ENCODE results near the gene EIF5. TPM values are rescaled to one million over a fixed set of nuclear protein-coding genes. Genes with fewer than 3 reads are reported as not detected.
A peak's percentile ranks its signal among the peaks of the same experiment; 100 is the strongest.

The EIF5 gene
- 100 to 1,000 TPM; 118 to 237 (median 159) TPM for total RNA-seq

GRCh38 chr14:103333754-103334643, at the start of gene EIF5:
Gene EIF5, plus strand, starts transcription at chr14:103334237. Its CDS starts 1,624 bp downstream, at chr14:103335861.
- Histone ChIP-seq H3K36me3 (peaks cover 33 to 37% (median 36%) of the 10 kb centered on the region in 4 donors), H3K4me3 (peak within 1 kb of the TSS; percentile 72 to 100 (median 94)), H3K4me1 (peaks cover 31 to 44% (median 41%) of the 10 kb centered on the region in 4 donors), H3K27ac (replicated peaks in 1 of 4) (peak within 1 kb of the TSS; percentile 96 to 100 (median 100)), H3K27me3 (no peaks in the 10 kb centered on the region), H3K9me3 (no peaks in the 10 kb centered on the region)
- TF ChIP-seq POLR2A (IDR thresholded peaks at IDR 0.05; ENCODE audit: low read depth) (peak; percentile 92), CTCF (IDR thresholded peaks at IDR 0.05) (peak; percentile 22 to 44 (median 41)), POLR2AphosphoS5 (IDR thresholded peaks at IDR 0.05) (peak; percentile 97 to 99), EP300 (IDR thresholded peaks at IDR 0.05) (no peak)
- 2% methylated on average over 29 of the region's 103 CpGs for WGBS
- peak; percentile 100 for DNase-seq (ENCODE audit: extremely low spot score)
- intact Hi-C loops (cut with DNase I): no loop called here

GRCh38 chr14:103284574-103285467, 49.2 kb upstream of the EIF5 start:
- peaks cover 0 to 2% (median 0%) of the 10 kb centered on the region in 4 donors for H3K4me1 ChIP-seq
- no peaks in the 10 kb centered on the region for H3K9me3 ChIP-seq
- intact Hi-C loops (cut with DNase I): no loop called here
- WGBS: 74% methylated on average over 9 of the region's 9 CpGs
- no peak for DNase-seq (ENCODE audit: extremely low spot score)
- H3K4me3 ChIP-seq: no peak overlapping the region
- H3K36me3 ChIP-seq: no peaks in the 10 kb centered on the region
- TF ChIP-seq CTCF (IDR thresholded peaks at IDR 0.05) (no peak), POLR2A (IDR thresholded peaks at IDR 0.05; ENCODE audit: low read depth) (no peak), EP300 (IDR thresholded peaks at IDR 0.05) (no peak), POLR2AphosphoS5 (IDR thresholded peaks at IDR 0.05) (no peak)
- no peak overlapping the region for H3K27ac ChIP-seq (replicated peaks in 1 of 4)
- H3K27me3 ChIP-seq: peaks cover 0 to 62% (median 0%) of the 10 kb centered on the region in 4 donors

- Histone ChIP-seq H3K4me3 (no peak overlapping the region), H3K27me3 (peaks cover 0 to 60% (median 0%) of the 10 kb centered on the region in 4 donors), H3K36me3 (no peaks in the 10 kb centered on the region), H3K27ac (replicated peaks in 1 of 4) (no peak overlapping the region), H3K4me1 (no peaks in the 10 kb centered on the region), H3K9me3 (no peaks in the 10 kb centered on the region)
- no peak for TF ChIP-seq POLR2AphosphoS5 (IDR thresholded peaks at IDR 0.05)
- no peak for TF ChIP-seq POLR2A (IDR thresholded peaks at IDR 0.05; ENCODE audit: low read depth)
- TF ChIP-seq EP300 (IDR thresholded peaks at IDR 0.05): no peak
- no peak for TF ChIP-seq CTCF (IDR thresholded peaks at IDR 0.05)
- intact Hi-C loops (cut with DNase I): no loop called here
- no peak for DNase-seq (ENCODE audit: extremely low spot score)
- 90% methylated on average over 2 of the region's 2 CpGs for WGBS
Observed at GRCh38 chr14:103286460-103286859, 47.6 kb upstream of the EIF5 start.

GRCh38 chr14:103286968-103287850, 46.8 kb upstream of the EIF5 start:
- H3K27ac ChIP-seq (replicated peaks in 1 of 4): no peak overlapping the region

More at GRCh38 chr14:103286968-103287850, 46.8 kb upstream of the EIF5 start:
- Histone ChIP-seq H3K27me3 (peaks cover 0 to 56% (median 0%) of the 10 kb centered on the region in 4 donors), H3K4me3 (no peak overlapping the region), H3K36me3 (no peaks in the 10 kb centered on the region), H3K9me3 (no peaks in the 10 kb centered on the region), H3K4me1 (no peaks in the 10 kb centered on the region)
- WGBS: 77% methylated on average over 15 of the region's 20 CpGs
- no peak for DNase-seq (ENCODE audit: extremely low spot score)
- intact Hi-C loops (cut with DNase I): no loop called here
- TF ChIP-seq POLR2A (IDR thresholded peaks at IDR 0.05; ENCODE audit: low read depth): no peak
- TF ChIP-seq CTCF (IDR thresholded peaks at IDR 0.05): no peak
- no peak for TF ChIP-seq EP300 (IDR thresholded peaks at IDR 0.05)
- no peak for TF ChIP-seq POLR2AphosphoS5 (IDR thresholded peaks at IDR 0.05)
